WTC11 (cell line): ENCODE data around the gene DISC1. TPM values are rescaled to one million over a fixed set of nuclear protein-coding genes. Genes with fewer than 3 reads are reported as not detected.
"Not testable (repeated sequence)": the region's sequence is repeated elsewhere in the genome, so short reads cannot be mapped to it uniquely, and the experiment has no call there.

Source experiments
- ATAC-seq: fragments of 200-7000 bp; cut with Tn5 transposase; 2 replicates; pipeline ENCODE4 v1.10.0; 2021; ENCODE audit warnings: mild to moderate bottlenecking, moderate library complexity
- CTCF ChIA-PET: fragments of 300-600 bp; sonication (Branson Sonifier 250); formaldehyde crosslinking; loops from one replicate; lab custom pipeline; 2021; ENCODE audit warnings: antibody characterized with exemption; lab: Charles Lee
- POLR2A ChIA-PET: fragments of 350-600 bp; sonication (Branson Sonifier 250); formaldehyde crosslinking; loops from one replicate; lab custom pipeline; 2021; ENCODE audit warnings: antibody characterized with exemption; lab: Charles Lee
- DNase-seq: peaks from one replicate; pipeline ENCODE4 v3.0.0; 2021; ENCODE audit warnings: low spot score
- H3K27ac Mint-ChIP-seq: 2 replicates; pipeline ENCODE4 v1.8.0; 2021; ENCODE audit warnings: mixed read lengths
- H3K27me3 Mint-ChIP-seq: 2 replicates; pipeline ENCODE4 v1.8.0; 2021; ENCODE audit warnings: low read depth, mild to moderate bottlenecking, moderate library complexity, mixed read lengths
- H3K36me3 Mint-ChIP-seq: 2 replicates; pipeline ENCODE4 v1.8.0; 2021; ENCODE audit warnings: mixed read lengths
- H3K4me1 Mint-ChIP-seq: 2 replicates; pipeline ENCODE4 v1.8.0; 2022; ENCODE audit warnings: mixed read lengths
- H3K4me3 Mint-ChIP-seq: 2 replicates; pipeline ENCODE4 v1.8.0; 2021; ENCODE audit warnings: mild to moderate bottlenecking, moderate library complexity, mixed read lengths
- H3K9me3 Mint-ChIP-seq: 2 replicates; pipeline ENCODE4 v1.8.0; 2021; ENCODE audit warnings: mixed read lengths
- ATF1 ChIP-seq: sonication (generic); formaldehyde crosslinking; IDR thresholded peaks from 2 replicates; pipeline ENCODE4 v1.8.1; 2023; ENCODE audit warnings: mild to moderate bottlenecking, moderate library complexity, missing genetic modification reagents
- ATF6 ChIP-seq: sonication (generic); formaldehyde crosslinking; IDR thresholded peaks from 2 replicates; pipeline ENCODE4 v1.8.1; 2023; ENCODE audit warnings: mild to moderate bottlenecking, missing genetic modification reagents
- E2F5 ChIP-seq: sonication (generic); formaldehyde crosslinking; IDR thresholded peaks from 2 replicates; pipeline ENCODE4 v1.8.1; 2022; ENCODE audit warnings: mild to moderate bottlenecking, moderate library complexity, missing genetic modification reagents
- FOXK1 ChIP-seq: sonication (generic); formaldehyde crosslinking; IDR thresholded peaks from 2 replicates; pipeline ENCODE4 v1.8.0; 2022; ENCODE audit warnings: mild to moderate bottlenecking, moderate library complexity, missing genetic modification reagents
- FOXP1 ChIP-seq: sonication (generic); formaldehyde crosslinking; IDR thresholded peaks from 2 replicates; pipeline ENCODE4 v1.8.0; 2022; ENCODE audit warnings: missing genetic modification reagents, mild to moderate bottlenecking, moderate library complexity, borderline replicate concordance
- GRHL2 ChIP-seq: fragments of 250-450 bp; sonication (Bioruptor Pico); IDR thresholded peaks from 2 replicates; pipeline ENCODE4 v1.8.0; 2022; ENCODE audit warnings: mild to moderate bottlenecking, moderate library complexity; ENCODE audit not compliant: insufficient replicate concordance, severe bottlenecking
- HMGA2 ChIP-seq: fragments of 250-450 bp; sonication (Bioruptor Pico); IDR thresholded peaks from 2 replicates; pipeline ENCODE4 v1.4.0; 2021; ENCODE audit warnings: mild to moderate bottlenecking, moderate library complexity
- IRF1 ChIP-seq: sonication (generic); formaldehyde crosslinking; IDR thresholded peaks from 2 replicates; pipeline ENCODE4 v1.8.0; 2023; ENCODE audit warnings: missing genetic modification reagents
- JUN ChIP-seq: sonication (generic); formaldehyde crosslinking; IDR thresholded peaks from 2 replicates; pipeline ENCODE4 v1.8.0; 2023; ENCODE audit warnings: mild to moderate bottlenecking, missing genetic modification reagents
- MAX ChIP-seq: sonication (generic); formaldehyde crosslinking; IDR thresholded peaks from 2 replicates; pipeline ENCODE4 v1.8.0; 2022; ENCODE audit warnings: mild to moderate bottlenecking, missing genetic modification reagents
- MYBL2 ChIP-seq: sonication (generic); formaldehyde crosslinking; IDR thresholded peaks from 2 replicates; pipeline ENCODE4 v1.8.1; 2023; ENCODE audit warnings: mild to moderate bottlenecking, moderate library complexity, missing genetic modification reagents
- NR3C1 ChIP-seq: sonication (generic); formaldehyde crosslinking; conservative IDR thresholded peaks from 2 replicates; pipeline ENCODE4 v1.8.1; 2023; ENCODE audit warnings: low read depth, mild to moderate bottlenecking, missing genetic modification reagents
- RELA ChIP-seq: sonication (generic); formaldehyde crosslinking; IDR thresholded peaks from 2 replicates; pipeline ENCODE4 v1.8.1; 2022; ENCODE audit warnings: missing genetic modification reagents, mild to moderate bottlenecking, borderline replicate concordance
- ZNF263 ChIP-seq: sonication (generic); formaldehyde crosslinking; IDR thresholded peaks from 2 replicates; pipeline ENCODE4 v1.8.1; 2022; ENCODE audit warnings: low read depth, mild to moderate bottlenecking, moderate library complexity, missing genetic modification reagents
- ZSCAN18 ChIP-seq: fragments of 250-450 bp; sonication (Bioruptor Pico); IDR thresholded peaks from 2 replicates; pipeline ENCODE4 v2.1.2; 2022; ENCODE audit warnings: mild to moderate bottlenecking, moderate library complexity
- total RNA-seq: library from RNA; stranded (reverse); gene quantifications from 3 replicates; pipeline ENCODE4 v1.2.3, GENCODE V29; 2021
- TF ChIP-seq, protein P1 (sequence below): sonication (generic); formaldehyde crosslinking; IDR thresholded peaks from 2 replicates; pipeline ENCODE4 v1.8.0; 2023; ENCODE audit warnings: mild to moderate bottlenecking, missing genetic modification reagents
- TF ChIP-seq, protein P2 (sequence below): sonication (generic); formaldehyde crosslinking; IDR thresholded peaks from 2 replicates; pipeline ENCODE4 v1.8.1; 2023; ENCODE audit warnings: mild to moderate bottlenecking, missing genetic modification reagents
- TF ChIP-seq, protein P3 (sequence below): sonication (generic); formaldehyde crosslinking; IDR thresholded peaks from 2 replicates; pipeline ENCODE4 v1.8.1; 2023; ENCODE audit warnings: mild to moderate bottlenecking, moderate library complexity, missing genetic modification reagents
- TF ChIP-seq, protein P4 (sequence below): sonication (generic); formaldehyde crosslinking; IDR thresholded peaks from 2 replicates; pipeline ENCODE4 v1.8.1; 2023; ENCODE audit warnings: mild to moderate bottlenecking, missing genetic modification reagents, moderate library complexity

DISC1 gene
- total RNA-seq, 1 experiment from 2014 or later = 5.5 TPM

- POLR2A ChIA-PET, H3K36me3 Mint-ChIP-seq, H3K4me3 Mint-ChIP-seq, H3K27ac Mint-ChIP-seq, ATAC-seq, H3K4me1 Mint-ChIP-seq: not testable (repeated sequence)
- peak; percentile 21 for DNase-seq
- Mint-ChIP-seq H3K9me3 (peaks cover 34% of the 10 kb centered on the region), H3K27me3 (peaks cover 17% of the 10 kb centered on the region)
- CTCF ChIA-PET = interaction anchor here (0.7 kb wide), 1 partner anchor 155 kb away, joined by 3 read pairs; no protein-coding TSS in a partner anchor
Observed at GRCh38 chr1:231651621-231652260, 25.2 kb downstream of the DISC1 start.

- no peak overlapping the region for H3K4me3 Mint-ChIP-seq
- peaks cover 32% of the 10 kb centered on the region for H3K9me3 Mint-ChIP-seq
- POLR2A ChIA-PET = no interaction called here
- no peak overlapping the region for H3K27ac Mint-ChIP-seq
- no peaks in the 10 kb centered on the region for H3K36me3 Mint-ChIP-seq
- TF ChIP-seq MAX (CRISPR knock-in tag) (no peak), HMGA2 (CRISPR knock-in tag) (no peak), ATF1 (CRISPR knock-in tag) (no peak), FOXP1 (CRISPR knock-in tag) (no peak), MYBL2 (CRISPR knock-in tag) (no peak), RELA (no peak), JUN (CRISPR knock-in tag) (no peak), ATF6 (no peak), GRHL2 (CRISPR knock-in tag) (no peak), NR3C1 (CRISPR knock-in tag) (no peak)
- TF ChIP-seq, protein P1, sequence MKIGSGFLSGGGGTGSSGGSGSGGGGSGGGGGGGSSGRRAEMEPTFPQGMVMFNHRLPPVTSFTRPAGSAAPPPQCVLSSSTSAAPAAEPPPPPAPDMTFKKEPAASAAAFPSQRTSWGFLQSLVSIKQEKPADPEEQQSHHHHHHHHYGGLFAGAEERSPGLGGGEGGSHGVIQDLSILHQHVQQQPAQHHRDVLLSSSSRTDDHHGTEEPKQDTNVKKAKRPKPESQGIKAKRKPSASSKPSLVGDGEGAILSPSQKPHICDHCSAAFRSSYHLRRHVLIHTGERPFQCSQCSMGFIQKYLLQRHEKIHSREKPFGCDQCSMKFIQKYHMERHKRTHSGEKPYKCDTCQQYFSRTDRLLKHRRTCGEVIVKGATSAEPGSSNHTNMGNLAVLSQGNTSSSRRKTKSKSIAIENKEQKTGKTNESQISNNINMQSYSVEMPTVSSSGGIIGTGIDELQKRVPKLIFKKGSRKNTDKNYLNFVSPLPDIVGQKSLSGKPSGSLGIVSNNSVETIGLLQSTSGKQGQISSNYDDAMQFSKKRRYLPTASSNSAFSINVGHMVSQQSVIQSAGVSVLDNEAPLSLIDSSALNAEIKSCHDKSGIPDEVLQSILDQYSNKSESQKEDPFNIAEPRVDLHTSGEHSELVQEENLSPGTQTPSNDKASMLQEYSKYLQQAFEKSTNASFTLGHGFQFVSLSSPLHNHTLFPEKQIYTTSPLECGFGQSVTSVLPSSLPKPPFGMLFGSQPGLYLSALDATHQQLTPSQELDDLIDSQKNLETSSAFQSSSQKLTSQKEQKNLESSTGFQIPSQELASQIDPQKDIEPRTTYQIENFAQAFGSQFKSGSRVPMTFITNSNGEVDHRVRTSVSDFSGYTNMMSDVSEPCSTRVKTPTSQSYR (CRISPR knock-in tag) = no peak
- TF ChIP-seq, protein P2, sequence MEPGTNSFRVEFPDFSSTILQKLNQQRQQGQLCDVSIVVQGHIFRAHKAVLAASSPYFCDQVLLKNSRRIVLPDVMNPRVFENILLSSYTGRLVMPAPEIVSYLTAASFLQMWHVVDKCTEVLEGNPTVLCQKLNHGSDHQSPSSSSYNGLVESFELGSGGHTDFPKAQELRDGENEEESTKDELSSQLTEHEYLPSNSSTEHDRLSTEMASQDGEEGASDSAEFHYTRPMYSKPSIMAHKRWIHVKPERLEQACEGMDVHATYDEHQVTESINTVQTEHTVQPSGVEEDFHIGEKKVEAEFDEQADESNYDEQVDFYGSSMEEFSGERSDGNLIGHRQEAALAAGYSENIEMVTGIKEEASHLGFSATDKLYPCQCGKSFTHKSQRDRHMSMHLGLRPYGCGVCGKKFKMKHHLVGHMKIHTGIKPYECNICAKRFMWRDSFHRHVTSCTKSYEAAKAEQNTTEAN = no peak
- TF ChIP-seq, protein P3, sequence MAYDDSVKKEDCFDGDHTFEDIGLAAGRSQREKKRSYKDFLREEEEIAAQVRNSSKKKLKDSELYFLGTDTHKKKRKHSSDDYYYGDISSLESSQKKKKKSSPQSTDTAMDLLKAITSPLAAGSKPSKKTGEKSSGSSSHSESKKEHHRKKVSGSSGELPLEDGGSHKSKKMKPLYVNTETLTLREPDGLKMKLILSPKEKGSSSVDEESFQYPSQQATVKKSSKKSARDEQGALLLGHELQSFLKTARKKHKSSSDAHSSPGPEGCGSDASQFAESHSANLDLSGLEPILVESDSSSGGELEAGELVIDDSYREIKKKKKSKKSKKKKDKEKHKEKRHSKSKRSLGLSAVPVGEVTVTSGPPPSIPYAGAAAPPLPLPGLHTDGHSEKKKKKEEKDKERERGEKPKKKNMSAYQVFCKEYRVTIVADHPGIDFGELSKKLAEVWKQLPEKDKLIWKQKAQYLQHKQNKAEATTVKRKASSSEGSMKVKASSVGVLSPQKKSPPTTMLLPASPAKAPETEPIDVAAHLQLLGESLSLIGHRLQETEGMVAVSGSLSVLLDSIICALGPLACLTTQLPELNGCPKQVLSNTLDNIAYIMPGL = no peak
- DNase-seq = no peak
- peaks cover 20% of the 10 kb centered on the region for H3K27me3 Mint-ChIP-seq
- no peaks in the 10 kb centered on the region for H3K4me1 Mint-ChIP-seq
- no peak for ATAC-seq
- CTCF ChIA-PET = no interaction called here
Observed at GRCh38 chr1:231653632-231654031, 27.0 kb downstream of the DISC1 start.

GRCh38 chr1:231656741-231657140, 30.2 kb downstream of the DISC1 start:
- ATAC-seq = no peak
- CTCF ChIA-PET = no interaction called here
- peaks cover 9% of the 10 kb centered on the region; the same call in 1 of the 2 replicates for H3K27me3 Mint-ChIP-seq
- no peak for TF ChIP-seq ZNF263 (CRISPR knock-in tag)
- TF ChIP-seq IRF1 (CRISPR knock-in tag) = no peak
- no peak for TF ChIP-seq ZSCAN18 (CRISPR knock-in tag)
- TF ChIP-seq E2F5 (CRISPR knock-in tag) = no peak
- no peak for TF ChIP-seq FOXK1 (CRISPR knock-in tag)
- TF ChIP-seq, protein P4, sequence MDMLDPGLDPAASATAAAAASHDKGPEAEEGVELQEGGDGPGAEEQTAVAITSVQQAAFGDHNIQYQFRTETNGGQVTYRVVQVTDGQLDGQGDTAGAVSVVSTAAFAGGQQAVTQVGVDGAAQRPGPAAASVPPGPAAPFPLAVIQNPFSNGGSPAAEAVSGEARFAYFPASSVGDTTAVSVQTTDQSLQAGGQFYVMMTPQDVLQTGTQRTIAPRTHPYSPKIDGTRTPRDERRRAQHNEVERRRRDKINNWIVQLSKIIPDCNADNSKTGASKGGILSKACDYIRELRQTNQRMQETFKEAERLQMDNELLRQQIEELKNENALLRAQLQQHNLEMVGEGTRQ (CRISPR knock-in tag) = no peak
- TF ChIP-seq NR3C1 (CRISPR knock-in tag) = no peak

More at GRCh38 chr1:231656741-231657140, 30.2 kb downstream of the DISC1 start:
- Mint-ChIP-seq H3K4me1 (no peaks in the 10 kb centered on the region), H3K4me3 (no peak overlapping the region), H3K36me3 (no peaks in the 10 kb centered on the region), H3K27ac (no peak overlapping the region), H3K9me3 (peaks cover 27% of the 10 kb centered on the region)
- DNase-seq = no peak
- POLR2A ChIA-PET = interaction anchor here (0.5 kb wide), 1 partner anchor 9 kb away, joined by 3 read pairs; no protein-coding TSS in a partner anchor
